ENCODE measurements around the gene MAPT. TPM values are rescaled to one million over a fixed set of nuclear protein-coding genes. Genes with fewer than 3 reads are reported as not detected.

The MAPT gene
- total RNA-seq, 4 donors from 2014 or later = 70.3 to 120 (median 82.8) TPM

- intact Hi-C loops (cut with DNase I; ENCODE audit: low total_unique reads) (no loop called here), in situ Hi-C loops (cut with MboI; ENCODE audit: low sequenced_read_pairs in 4 of 4) (no loop called here)
- TF ChIP-seq POLR2A (IDR thresholded peaks at IDR 0.05) = no peak
- TF ChIP-seq, protein P1, sequence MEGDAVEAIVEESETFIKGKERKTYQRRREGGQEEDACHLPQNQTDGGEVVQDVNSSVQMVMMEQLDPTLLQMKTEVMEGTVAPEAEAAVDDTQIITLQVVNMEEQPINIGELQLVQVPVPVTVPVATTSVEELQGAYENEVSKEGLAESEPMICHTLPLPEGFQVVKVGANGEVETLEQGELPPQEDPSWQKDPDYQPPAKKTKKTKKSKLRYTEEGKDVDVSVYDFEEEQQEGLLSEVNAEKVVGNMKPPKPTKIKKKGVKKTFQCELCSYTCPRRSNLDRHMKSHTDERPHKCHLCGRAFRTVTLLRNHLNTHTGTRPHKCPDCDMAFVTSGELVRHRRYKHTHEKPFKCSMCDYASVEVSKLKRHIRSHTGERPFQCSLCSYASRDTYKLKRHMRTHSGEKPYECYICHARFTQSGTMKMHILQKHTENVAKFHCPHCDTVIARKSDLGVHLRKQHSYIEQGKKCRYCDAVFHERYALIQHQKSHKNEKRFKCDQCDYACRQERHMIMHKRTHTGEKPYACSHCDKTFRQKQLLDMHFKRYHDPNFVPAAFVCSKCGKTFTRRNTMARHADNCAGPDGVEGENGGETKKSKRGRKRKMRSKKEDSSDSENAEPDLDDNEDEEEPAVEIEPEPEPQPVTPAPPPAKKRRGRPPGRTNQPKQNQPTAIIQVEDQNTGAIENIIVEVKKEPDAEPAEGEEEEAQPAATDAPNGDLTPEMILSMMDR (IDR thresholded peaks at IDR 0.05 in 4 of 5, conservative IDR thresholded peaks at IDR 0.05 in 1 of 5) = no peak
- H3K4me3 ChIP-seq = no peak overlapping the region
- no peaks in the 10 kb centered on the region for H3K9me3 ChIP-seq
- no peaks in the 10 kb centered on the region for H3K27me3 ChIP-seq
- no peaks in the 10 kb centered on the region for H3K36me3 ChIP-seq
- H3K27ac ChIP-seq = no peak overlapping the region
- H3K4me1 ChIP-seq = peaks cover 0 to 7% of the 10 kb centered on the region in 2 donors
- DNase-seq (no peak), ATAC-seq (peak in 1 of 2 donors; percentile 69)
Measured at GRCh38 chr17:45876539-45876938, 17.8 kb upstream of the MAPT start.

- H3K4me1 ChIP-seq = peaks cover under 1 to 7% of the 10 kb centered on the region in 2 donors
- H3K4me3 ChIP-seq = no peak overlapping the region
- no peaks in the 10 kb centered on the region for H3K9me3 ChIP-seq
- H3K27me3 ChIP-seq = no peaks in the 10 kb centered on the region
- in situ Hi-C loops (cut with MboI; ENCODE audit: low sequenced_read_pairs in 4 of 4) = no loop called here
- ATAC-seq (no peak), DNase-seq (no peak)
- H3K36me3 ChIP-seq = no peaks in the 10 kb centered on the region
- intact Hi-C loops (cut with DNase I; ENCODE audit: low total_unique reads) = no loop called here
- no peak overlapping the region for H3K27ac ChIP-seq
- TF ChIP-seq, protein P1 (IDR thresholded peaks at IDR 0.05 in 4 of 5, conservative IDR thresholded peaks at IDR 0.05 in 1 of 5) = no peak
- no peak for TF ChIP-seq POLR2A (IDR thresholded peaks at IDR 0.05)
Measured at GRCh38 chr17:45877467-45877866, 16.9 kb upstream of the MAPT start.

- TF ChIP-seq, protein P1 (IDR thresholded peaks at IDR 0.05 in 4 of 5, conservative IDR thresholded peaks at IDR 0.05 in 1 of 5) = no peak
- TF ChIP-seq POLR2A (IDR thresholded peaks at IDR 0.05) = no peak
- ATAC-seq = peak; percentile 88 to 90
- DNase-seq = peak; percentile 39 to 77
- no peaks in the 10 kb centered on the region for H3K9me3 ChIP-seq
- H3K27ac ChIP-seq = peak overlapping the region in 2 of 4 donors; percentile 45 to 47
- no peak overlapping the region for H3K4me3 ChIP-seq
- no peaks in the 10 kb centered on the region for H3K36me3 ChIP-seq
- in situ Hi-C loops (cut with MboI; ENCODE audit: low sequenced_read_pairs in 4 of 4) = loop anchor here in 1 of 4 donors (10.0 kb wide), 1 partner anchor 62 kb away; no protein-coding TSS in a partner anchor
- H3K27me3 ChIP-seq = no peaks in the 10 kb centered on the region
- intact Hi-C loops (cut with DNase I; ENCODE audit: low total_unique reads) = no loop called here
- H3K4me1 ChIP-seq = peaks cover 4 to 5% of the 10 kb centered on the region in 2 donors
Measured at GRCh38 chr17:45883063-45883462, 11.3 kb upstream of the MAPT start.

DNA sequence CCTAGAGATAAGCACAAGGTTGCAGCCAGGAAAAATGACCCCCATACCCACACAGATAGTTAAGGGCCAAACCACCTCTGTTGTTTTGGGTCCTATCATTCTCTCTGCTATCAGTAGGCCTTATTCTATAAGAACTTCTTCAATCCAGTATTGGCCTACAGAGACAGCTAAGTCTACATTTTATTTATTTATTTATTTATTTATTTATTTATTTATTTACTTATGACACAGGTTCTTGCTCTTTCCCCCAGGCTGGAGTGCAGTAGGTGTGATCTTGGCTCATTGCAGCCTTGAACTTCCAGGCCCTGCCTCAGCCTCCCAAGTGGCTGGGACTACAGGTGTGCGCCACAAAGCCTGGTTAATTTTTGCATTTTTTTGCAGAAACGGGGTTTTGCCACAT is 7.5 kb upstream of the MAPT start:
- Histone ChIP-seq H3K27ac (no peak overlapping the region), H3K4me1 (peaks cover 4 to 5% of the 10 kb centered on the region in 2 donors), H3K36me3 (no peaks in the 10 kb centered on the region), H3K9me3 (no peaks in the 10 kb centered on the region), H3K4me3 (no peak overlapping the region), H3K27me3 (no peaks in the 10 kb centered on the region)
- TF ChIP-seq, protein P1 (IDR thresholded peaks at IDR 0.05 in 4 of 5, conservative IDR thresholded peaks at IDR 0.05 in 1 of 5) = no peak
- TF ChIP-seq POLR2A (IDR thresholded peaks at IDR 0.05) = no peak
- DNase-seq (no peak), ATAC-seq (no peak)
- intact Hi-C loops (cut with DNase I; ENCODE audit: low total_unique reads) (no loop called here), in situ Hi-C loops (cut with MboI; ENCODE audit: low sequenced_read_pairs in 4 of 4) (loop anchor here in 1 of 4 donors (10.0 kb wide), 1 partner anchor 58 kb away; no protein-coding TSS in a partner anchor)

DNA sequence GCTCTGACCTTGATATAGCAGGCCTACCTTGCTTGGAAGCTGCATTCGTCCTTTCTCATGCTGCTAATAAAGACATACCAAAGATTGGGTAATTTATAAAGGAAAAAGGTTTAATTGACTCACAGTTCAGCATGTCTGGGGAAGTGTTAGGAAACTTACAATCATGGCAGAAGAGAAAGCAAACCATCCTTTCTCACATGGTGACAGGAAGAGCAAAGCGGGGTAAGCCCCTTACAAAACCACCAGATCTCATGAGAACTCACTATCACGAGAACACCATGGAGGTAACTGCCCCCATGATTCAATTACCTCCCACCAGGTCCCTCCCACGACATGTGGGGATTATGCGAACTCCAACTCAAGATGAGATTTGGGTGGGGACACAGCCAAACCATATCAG is 6.0 kb upstream of the MAPT start:
- TF ChIP-seq POLR2A (IDR thresholded peaks at IDR 0.05) = no peak
- TF ChIP-seq, protein P1 (IDR thresholded peaks at IDR 0.05 in 4 of 5, conservative IDR thresholded peaks at IDR 0.05 in 1 of 5) = no peak
- in situ Hi-C loops (cut with MboI; ENCODE audit: low sequenced_read_pairs in 4 of 4) (loop anchor here in 1 of 4 donors (10.0 kb wide), 1 partner anchor 56 kb away; no protein-coding TSS in a partner anchor), intact Hi-C loops (cut with DNase I; ENCODE audit: low total_unique reads) (no loop called here)
- H3K4me3 ChIP-seq = no peak overlapping the region
- H3K27ac ChIP-seq = no peak overlapping the region
- DNase-seq (no peak), ATAC-seq (no peak)
- no peaks in the 10 kb centered on the region for H3K9me3 ChIP-seq
- H3K36me3 ChIP-seq = no peaks in the 10 kb centered on the region
- H3K4me1 ChIP-seq = peaks cover under 1 to 3% of the 10 kb centered on the region in 2 donors
- no peaks in the 10 kb centered on the region for H3K27me3 ChIP-seq
